ENCODE data around the gene GNAZ. TPM values are rescaled to one million over a fixed set of nuclear protein-coding genes. Genes with fewer than 3 reads are reported as not detected.

GNAZ gene
- total and polyA plus RNA-seq, 9 donors = 7.2 to 40.8 (median 15.3) TPM

DNA sequence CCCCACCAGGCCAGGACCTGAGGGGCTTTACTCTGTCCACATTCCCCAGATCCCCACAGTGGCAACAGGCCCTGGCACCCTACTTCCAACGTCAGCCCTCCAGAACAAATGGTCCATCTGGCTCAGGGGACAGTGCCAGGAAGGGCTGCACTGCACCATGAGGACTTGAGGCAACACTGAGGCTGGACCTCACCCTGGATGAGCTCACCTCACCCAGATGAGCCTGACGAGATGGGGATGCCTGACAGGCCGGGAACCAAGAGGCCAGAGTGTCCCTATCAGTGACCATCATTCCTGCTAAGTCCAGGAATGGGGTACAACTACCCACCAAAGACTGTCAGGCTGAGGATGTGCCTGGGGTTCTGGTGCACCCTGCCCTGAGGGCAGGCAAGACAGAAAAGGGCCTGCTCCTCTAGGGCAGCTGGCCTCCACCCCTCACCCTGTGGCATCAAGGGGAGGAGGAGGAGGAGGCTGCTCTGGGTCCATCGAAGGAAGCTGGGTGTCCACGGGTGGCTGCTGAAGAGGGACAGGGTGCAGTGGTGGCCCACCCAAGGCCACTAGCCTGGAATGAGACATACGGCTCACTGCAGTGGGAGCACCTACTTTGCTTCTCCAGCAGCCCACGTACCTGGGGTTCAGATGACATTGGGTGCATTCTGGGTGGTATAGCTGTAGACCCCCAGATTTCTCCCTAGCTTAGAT, 56.9 kb downstream of the GNAZ start:
- intact Hi-C loops (cut with DNase I) = loop anchor here in 2 of 4 donors (2.0 to 5.0 kb wide), 2 partner anchors 165 to 168 kb away; no protein-coding TSS in a partner anchor

DNA sequence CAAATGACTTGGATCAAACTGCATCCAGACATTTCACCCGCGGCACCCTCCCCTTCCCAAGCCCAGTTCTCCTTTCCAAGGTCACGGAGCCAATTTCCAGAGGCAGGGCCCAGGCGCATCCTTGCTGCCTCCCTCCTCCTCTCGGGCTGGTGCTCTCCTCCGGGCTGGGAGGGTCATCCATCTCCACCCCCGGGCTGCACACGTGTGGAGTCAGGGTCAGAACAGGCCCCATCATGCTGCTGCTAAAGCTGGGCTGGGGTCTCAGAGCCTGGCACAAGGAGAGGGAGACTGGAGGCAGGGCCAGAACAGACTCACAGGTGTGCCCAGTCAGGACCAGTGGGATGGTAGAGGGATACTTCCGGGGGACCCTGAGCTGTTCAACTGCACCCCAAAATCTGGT, 57.5 kb downstream of the GNAZ start:
- DNase-seq = no peak
- TF ChIP-seq, protein P1, sequence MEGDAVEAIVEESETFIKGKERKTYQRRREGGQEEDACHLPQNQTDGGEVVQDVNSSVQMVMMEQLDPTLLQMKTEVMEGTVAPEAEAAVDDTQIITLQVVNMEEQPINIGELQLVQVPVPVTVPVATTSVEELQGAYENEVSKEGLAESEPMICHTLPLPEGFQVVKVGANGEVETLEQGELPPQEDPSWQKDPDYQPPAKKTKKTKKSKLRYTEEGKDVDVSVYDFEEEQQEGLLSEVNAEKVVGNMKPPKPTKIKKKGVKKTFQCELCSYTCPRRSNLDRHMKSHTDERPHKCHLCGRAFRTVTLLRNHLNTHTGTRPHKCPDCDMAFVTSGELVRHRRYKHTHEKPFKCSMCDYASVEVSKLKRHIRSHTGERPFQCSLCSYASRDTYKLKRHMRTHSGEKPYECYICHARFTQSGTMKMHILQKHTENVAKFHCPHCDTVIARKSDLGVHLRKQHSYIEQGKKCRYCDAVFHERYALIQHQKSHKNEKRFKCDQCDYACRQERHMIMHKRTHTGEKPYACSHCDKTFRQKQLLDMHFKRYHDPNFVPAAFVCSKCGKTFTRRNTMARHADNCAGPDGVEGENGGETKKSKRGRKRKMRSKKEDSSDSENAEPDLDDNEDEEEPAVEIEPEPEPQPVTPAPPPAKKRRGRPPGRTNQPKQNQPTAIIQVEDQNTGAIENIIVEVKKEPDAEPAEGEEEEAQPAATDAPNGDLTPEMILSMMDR (IDR thresholded peaks at IDR 0.05) = no peak
- TF ChIP-seq POLR2A (IDR thresholded peaks at IDR 0.05) (no peak), EP300 (IDR thresholded peaks at IDR 0.05) (no peak)
- intact Hi-C loops (cut with DNase I) = loop anchor here (1.0 to 5.0 kb wide), 4 partner anchors 165 to 169 kb away; no protein-coding TSS in a partner anchor
- Histone ChIP-seq H3K4me1 (ENCODE audit: insufficient read depth) (peaks cover 8% of the 10 kb centered on the region), H3K27me3 (no peaks in the 10 kb centered on the region), H3K36me3 (no peaks in the 10 kb centered on the region), H3K9me3 (no peaks in the 10 kb centered on the region), H3K4me3 (no peak overlapping the region), H3K27ac (no peak overlapping the region)
- 33 to 51% (median 44%) methylated on average over 9 of the region's 9 CpGs for WGBS, 3 donors

More for the DNA sequence above, 56.9 kb downstream of the GNAZ start:
- H3K27ac ChIP-seq = no peak overlapping the region
- 87 to 91% (median 89%) methylated on average over 7 of the region's 7 CpGs for WGBS, 3 donors
- no peaks in the 10 kb centered on the region for H3K36me3 ChIP-seq
- TF ChIP-seq, protein P1 (IDR thresholded peaks at IDR 0.05) = no peak
- TF ChIP-seq POLR2A (IDR thresholded peaks at IDR 0.05) (no peak), EP300 (IDR thresholded peaks at IDR 0.05) (no peak)
- H3K4me1 ChIP-seq (ENCODE audit: insufficient read depth) = peaks cover 8% of the 10 kb centered on the region
- no peaks in the 10 kb centered on the region for H3K9me3 ChIP-seq
- no peak for DNase-seq
- no peaks in the 10 kb centered on the region for H3K27me3 ChIP-seq
- H3K4me3 ChIP-seq = no peak overlapping the region

DNA sequence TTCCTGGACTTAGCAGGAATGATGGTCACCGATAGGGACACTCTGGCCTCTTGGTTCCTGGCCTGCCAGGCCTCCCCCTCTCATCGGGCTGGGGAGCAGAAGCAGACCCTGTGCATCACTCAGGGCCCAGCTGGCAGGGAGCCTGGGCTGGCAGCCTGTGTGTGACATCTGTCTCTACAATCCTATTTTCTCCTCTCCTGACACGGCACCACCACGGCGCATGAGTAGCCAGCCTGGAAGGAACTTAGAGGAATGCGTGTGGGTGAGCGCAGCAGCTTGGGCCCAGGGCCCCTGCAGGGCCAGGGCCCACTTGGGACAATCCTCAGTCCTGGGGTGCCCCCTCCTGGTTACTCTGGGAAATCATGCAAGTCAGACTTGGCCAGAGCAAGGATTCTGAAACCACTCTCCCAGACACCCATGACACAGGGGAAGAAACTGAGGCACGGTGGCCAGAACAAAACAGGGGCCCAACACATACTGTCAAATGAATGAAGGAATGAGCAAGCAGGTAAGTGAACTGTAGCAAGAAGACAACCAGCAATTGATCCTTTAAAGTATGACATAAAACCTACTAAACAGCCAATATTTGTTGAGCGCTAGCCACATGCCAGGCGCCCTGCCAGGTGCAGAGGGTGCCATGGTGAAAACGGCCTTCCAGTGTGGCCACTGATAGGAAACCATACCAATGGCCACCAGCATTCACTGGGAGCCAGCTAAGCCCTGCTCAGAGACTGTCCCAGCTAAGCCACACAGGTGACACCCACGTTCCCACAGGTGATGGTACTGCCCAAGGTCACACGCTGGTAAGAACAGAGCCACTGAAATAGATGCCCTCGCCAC, 58.2 kb downstream of the GNAZ start:
- no peak overlapping the region for H3K4me3 ChIP-seq
- TF ChIP-seq EP300 (IDR thresholded peaks at IDR 0.05) = no peak
- TF ChIP-seq, protein P1 (IDR thresholded peaks at IDR 0.05) = peak; percentile 53 to 89 (median 87)
- no peak overlapping the region for H3K27ac ChIP-seq
- intact Hi-C loops (cut with DNase I) = loop anchor here in 3 of 4 donors (1.0 to 5.0 kb wide), 3 partner anchors 166 to 169 kb away; no protein-coding TSS in a partner anchor
- peaks cover 8% of the 10 kb centered on the region for H3K4me1 ChIP-seq (ENCODE audit: insufficient read depth)
- H3K27me3 ChIP-seq = no peaks in the 10 kb centered on the region
- WGBS, 3 donors = 28 to 34% (median 29%) methylated on average over 14 of the region's 14 CpGs
- H3K9me3 ChIP-seq = no peaks in the 10 kb centered on the region
- peak; percentile 74 to 91 (median 87) for DNase-seq
- H3K36me3 ChIP-seq = no peaks in the 10 kb centered on the region

DNA sequence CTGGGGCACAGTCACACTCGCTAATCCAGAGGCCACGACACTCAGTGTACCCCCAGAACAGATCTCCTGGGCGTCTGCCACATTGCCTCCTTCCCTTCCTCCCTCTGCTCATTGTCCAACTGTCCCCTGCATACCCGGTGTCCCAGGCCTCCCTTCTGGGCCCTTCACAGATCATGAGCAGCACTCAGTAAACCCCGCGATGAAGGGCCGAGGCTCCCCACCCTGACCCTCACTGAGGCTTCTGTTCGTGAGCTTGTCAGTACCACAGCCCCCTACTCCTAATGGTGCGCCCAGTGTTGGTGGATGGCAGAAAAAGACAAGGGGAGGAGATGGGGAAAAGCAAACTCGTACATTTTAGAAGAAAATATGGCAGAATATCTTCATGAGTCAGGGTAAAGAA, 58.8 kb downstream of the GNAZ start:
- no peaks in the 10 kb centered on the region for H3K9me3 ChIP-seq
- intact Hi-C loops (cut with DNase I) = loop anchor here in 2 of 4 donors (2.0 to 5.0 kb wide), 2 partner anchors 167 to 168 kb away; no protein-coding TSS in a partner anchor
- TF ChIP-seq POLR2A (IDR thresholded peaks at IDR 0.05) (no peak), EP300 (IDR thresholded peaks at IDR 0.05) (no peak)
- TF ChIP-seq, protein P1 (IDR thresholded peaks at IDR 0.05) = no peak
- H3K4me1 ChIP-seq (ENCODE audit: insufficient read depth) = peaks cover 8% of the 10 kb centered on the region
- H3K27ac ChIP-seq = no peak overlapping the region
- H3K27me3 ChIP-seq = no peaks in the 10 kb centered on the region
- H3K4me3 ChIP-seq = no peak overlapping the region
- H3K36me3 ChIP-seq = no peaks in the 10 kb centered on the region
- no peak for DNase-seq
- 68 to 90% (median 72%) methylated on average over 10 of the region's 10 CpGs for WGBS, 3 donors

Measured in ovary (tissue), 9 donors.